H9 (cell line): ENCODE data around the gene CAPN12. TPM values are rescaled to one million over a fixed set of nuclear protein-coding genes. Genes with fewer than 3 reads are reported as not detected.

Experiments used
- DNase-seq: peaks from one replicate; pipeline ENCODE4 v3.0.0-alpha.2; 2017
- H2AFZ ChIP-seq: one replicate; pipeline ENCODE4 v1.6.1; 2013; ENCODE audit warnings: mild to moderate bottlenecking, low read length, control low read depth, moderate library complexity
- H2AK5ac ChIP-seq: 2 replicates; pipeline ENCODE4 v1.6.1; 2013; ENCODE audit warnings: low read length, control low read depth, mixed read lengths; ENCODE audit not compliant: insufficient read length
- H2BK120ac ChIP-seq: one replicate; pipeline ENCODE4 v1.6.1; 2013; ENCODE audit warnings: low read depth, mild to moderate bottlenecking, low read length, control low read depth, inconsistent platforms; ENCODE audit not compliant: poor library complexity, severe bottlenecking
- H2BK12ac ChIP-seq: 2 replicates; pipeline ENCODE4 v1.6.1; 2013; ENCODE audit warnings: low read length, control low read depth, mixed read lengths, low read depth; ENCODE audit not compliant: insufficient read length
- H2BK15ac ChIP-seq: 2 replicates; pipeline ENCODE4 v1.6.1; 2013; ENCODE audit warnings: low read depth, low read length, control low read depth
- H2BK20ac ChIP-seq: one replicate; pipeline ENCODE4 v1.6.1; 2013; ENCODE audit warnings: low read depth, mild to moderate bottlenecking, low read length, control low read depth, inconsistent platforms; ENCODE audit not compliant: poor library complexity, severe bottlenecking
- H2BK5ac ChIP-seq: 2 replicates; pipeline ENCODE4 v1.6.1; 2013; ENCODE audit warnings: low read length, control low read depth, mixed read lengths; ENCODE audit not compliant: insufficient read length
- H3K14ac ChIP-seq: 2 replicates; pipeline ENCODE4 v1.6.1; 2013; ENCODE audit warnings: low read length, control low read depth; ENCODE audit not compliant: insufficient read depth
- H3K18ac ChIP-seq: 2 replicates; pipeline ENCODE4 v1.6.1; 2013; ENCODE audit warnings: low read depth, mild to moderate bottlenecking, mixed read lengths, low read length, control low read depth; ENCODE audit not compliant: insufficient read length
- H3K23ac ChIP-seq: 2 replicates; pipeline ENCODE4 v1.6.1; 2013; ENCODE audit warnings: low read length, control low read depth, mixed read lengths, low read depth; ENCODE audit not compliant: insufficient read length
- H3K23me2 ChIP-seq: 2 replicates; pipeline ENCODE4 v1.6.1; 2013; ENCODE audit warnings: low read depth, mild to moderate bottlenecking, mixed read lengths, low read length, control low read depth; ENCODE audit not compliant: insufficient read length, poor library complexity, severe bottlenecking
- H3K27ac ChIP-seq: 2 replicates; pipeline ENCODE4 v1.5.1; 2013; ENCODE audit warnings: low read length, control low read depth, mixed read lengths, low read depth; ENCODE audit not compliant: insufficient read length
- H3K27me3 ChIP-seq: 2 replicates; pipeline ENCODE4 v1.6.1; 2013; ENCODE audit warnings: low read length, control low read depth, inconsistent platforms; ENCODE audit not compliant: insufficient read depth
- H3K4ac ChIP-seq: 2 replicates; pipeline ENCODE4 v1.6.1; 2013; ENCODE audit warnings: low read depth, mild to moderate bottlenecking, control low read depth, inconsistent platforms, low read length, moderate library complexity
- H3K4me1 ChIP-seq: 2 replicates; pipeline ENCODE4 v1.6.1; 2013; ENCODE audit warnings: low read length, control low read depth, inconsistent platforms; ENCODE audit not compliant: insufficient read depth
- H3K4me2 ChIP-seq: 2 replicates; pipeline ENCODE4 v1.6.1; 2013; ENCODE audit warnings: low read length, control low read depth, mixed read lengths; ENCODE audit not compliant: insufficient read length, insufficient read depth
- H3K56ac ChIP-seq: 2 replicates; pipeline ENCODE4 v1.6.1; 2013; ENCODE audit warnings: low read depth, mild to moderate bottlenecking, mixed read lengths, low read length, control low read depth; ENCODE audit not compliant: insufficient read length
- H3K79me1 ChIP-seq: 2 replicates; pipeline ENCODE4 v1.6.1; 2013; ENCODE audit warnings: low read depth, mild to moderate bottlenecking, moderate library complexity, low read length, control low read depth, inconsistent platforms; ENCODE audit not compliant: insufficient read depth, poor library complexity, severe bottlenecking
- H3K79me2 ChIP-seq: 2 replicates; pipeline ENCODE4 v1.6.1; 2013; ENCODE audit warnings: low read length, control low read depth, inconsistent platforms; ENCODE audit not compliant: insufficient read depth
- H3K9ac ChIP-seq: 2 replicates; pipeline ENCODE4 v1.6.1; 2013; ENCODE audit warnings: low read length, control low read depth, mixed read lengths; ENCODE audit not compliant: insufficient read length; ENCODE audit errors: extremely low read depth
- H3K9me3 ChIP-seq: one replicate; pipeline ENCODE4 v1.6.1; 2013; ENCODE audit warnings: low read depth, low read length, inconsistent platforms; ENCODE audit not compliant: control insufficient read depth
- H3T11ph ChIP-seq: one replicate; pipeline ENCODE4 v1.6.1; 2013; ENCODE audit warnings: mild to moderate bottlenecking, low read length, control low read depth, inconsistent platforms
- H4K20me1 ChIP-seq: one replicate; pipeline ENCODE4 v1.6.1; 2013; ENCODE audit not compliant: control insufficient read depth, insufficient read length, insufficient read depth
- H4K5ac ChIP-seq: 2 replicates; pipeline ENCODE4 v1.6.1; 2013; ENCODE audit warnings: low read depth, mild to moderate bottlenecking, mixed read lengths, low read length, control low read depth; ENCODE audit not compliant: insufficient read length
- H4K8ac ChIP-seq: replicated peaks from 2 replicates; pipeline ENCODE4 v1.6.1; 2013; ENCODE audit warnings: low read length, control low read depth, mixed read lengths, low read depth; ENCODE audit not compliant: insufficient read length
- H4K91ac ChIP-seq: 2 replicates; pipeline ENCODE4 v1.6.1; 2013; ENCODE audit warnings: low read depth, mild to moderate bottlenecking, moderate library complexity, mixed read lengths, low read length, control low read depth; ENCODE audit not compliant: insufficient read length
- H3K27ac Mint-ChIP-seq, 3 experiments: 2 replicates in 2 of 3; 3 replicates in 1 of 3; pipeline ENCODE4 v1.8.0; 2020 to 2021; ENCODE audit warnings: mixed read lengths in 3 of 3, mild to moderate bottlenecking in 1 of 3, moderate library complexity in 1 of 3
- H3K27me3 Mint-ChIP-seq: 2 replicates; pipeline ENCODE4 v1.8.0; 2021; ENCODE audit warnings: low read depth, mild to moderate bottlenecking, moderate library complexity, mixed read lengths
- H3K36me3 Mint-ChIP-seq, 3 experiments: 2 replicates in 2 of 3; 3 replicates in 1 of 3; pipeline ENCODE4 v1.8.0; 2020 to 2021; ENCODE audit warnings: low read depth in 3 of 3, mixed read lengths in 3 of 3; ENCODE audit not compliant: insufficient read depth in 1 of 3
- H3K4me1 Mint-ChIP-seq, 2 experiments: 2 replicates each; pipeline ENCODE4 v1.8.0; 2020; ENCODE audit warnings: mixed read lengths in 2 of 2
- H3K4me3 Mint-ChIP-seq, 2 experiments: 2 replicates in 1 of 2; 3 replicates in 1 of 2; pipeline ENCODE4 v1.8.0; 2020 to 2021; ENCODE audit warnings: mild to moderate bottlenecking in 2 of 2, mixed read lengths in 2 of 2, moderate library complexity in 1 of 2
- H3K9me3 Mint-ChIP-seq, 2 experiments: 2 replicates in 1 of 2; 3 replicates in 1 of 2; pipeline ENCODE4 v1.8.0; 2020; ENCODE audit warnings: mild to moderate bottlenecking in 2 of 2, mixed read lengths in 2 of 2, moderate library complexity in 1 of 2
- CTCF ChIP-seq: fragments of 200-600 bp; sonication (generic); conservative IDR thresholded peaks from 3 replicates; pipeline ENCODE4 v1.8.0; 2021; ENCODE audit warnings: antibody characterized with exemption, mild to moderate bottlenecking
- WGBS: extraction: QIAGEN DNeasy Blood & Tissue Kit; methylation state at CpG from one replicate; pipeline ENCODE4 v1.1.7; 2013; ENCODE audit warnings: missing lambda C conversion rate, low lambda C conversion rate, mixed read lengths; ENCODE audit not compliant: insufficient read length; ENCODE audit errors: extremely low coverage; 5-methylcytosine and 5-hydroxymethylcytosine counted together
- total RNA-seq: library from RNA; stranded (reverse); gene quantifications from 2 replicates; pipeline ENCODE4 v1.2.1, GENCODE V29; 2021

CAPN12 gene
- total RNA-seq, 1 experiment from 2014 or later: 10.5 TPM

- Histone ChIP-seq H4K91ac (no peak overlapping the region), H3K4me1 (no peaks in the 10 kb centered on the region), H2BK20ac (no peak overlapping the region), H3K79me2 (no peaks in the 10 kb centered on the region), H3K4me2 (no peak overlapping the region), H2BK120ac (no peak overlapping the region), H3K23ac (no peak overlapping the region), H2AFZ (no peak overlapping the region), H3K23me2 (no peaks in the 10 kb centered on the region), H3K27ac (no peak overlapping the region), H2AK5ac (no peak overlapping the region), H3T11ph (no peak overlapping the region), H2BK12ac (no peak overlapping the region), H4K5ac (no peak overlapping the region), H3K79me1 (no peaks in the 10 kb centered on the region), H3K14ac (no peak overlapping the region), H3K27me3 (no peaks in the 10 kb centered on the region), H3K4ac (no peak overlapping the region), H4K8ac (no peak overlapping the region), H3K9me3 (no peaks in the 10 kb centered on the region), H3K9ac (no peak overlapping the region), H3K56ac (no peak overlapping the region), H2BK15ac (no peak overlapping the region), H3K18ac (no peak overlapping the region), H4K20me1 (no peaks in the 10 kb centered on the region), H2BK5ac (no peak overlapping the region)
- H3K27ac Mint-ChIP-seq: peak overlapping the region in 1 of 3 experiments; percentile 52; a peak in 2 of 7 replicates
- H3K4me3 Mint-ChIP-seq: no peak overlapping the region
- no CpG with 5 or more reads among the region's 30 CpGs for WGBS
- peaks cover 19 to 86% (median 81%) of the 10 kb centered on the region in 3 experiments; a peak in 6 of 7 replicates for H3K36me3 Mint-ChIP-seq
- peaks cover 2 to 5% of the 10 kb centered on the region in 2 experiments; a peak in 3 of 4 replicates for H3K4me1 Mint-ChIP-seq
- no peaks in the 10 kb centered on the region for H3K27me3 Mint-ChIP-seq
- DNase-seq: no peak
- TF ChIP-seq CTCF: no peak
- H3K9me3 Mint-ChIP-seq: no peaks in the 10 kb centered on the region
These were observed 17.4 kb downstream of the CAPN12 start for GRCh38 chr19:38726761-38727301.
